Measurements from ENCODE around the gene CAPN5. TPM values are rescaled to one million over a fixed set of nuclear protein-coding genes. Genes with fewer than 3 reads are reported as not detected.

CAPN5 gene
- total and polyA plus RNA-seq, 2 donors from 2014 or later, result 20.0 to 36.0 TPM

GRCh38 chr11:77141034-77141433 lies 74.3 kb downstream of the CAPN5 start:
- no peak overlapping the region for H3K27ac ChIP-seq (ENCODE audit: low read depth in 2 of 2, low read length in 2 of 2)
- intact Hi-C loops (cut with DNase I), result no loop called here
- peaks cover 6% of the 10 kb centered on the region for H3K27me3 ChIP-seq (ENCODE audit: control insufficient read depth, insufficient read depth, low read length)
- no peak for TF ChIP-seq CTCF (IDR thresholded peaks at IDR 0.05; ENCODE audit: borderline replicate concordance, extremely low read depth, insufficient read depth)
- peaks cover 0 to 9% (median 5%) of the 10 kb centered on the region in 3 donors for H3K4me1 ChIP-seq (ENCODE audit: control insufficient read depth in 2 of 3, insufficient read depth in 2 of 3, low read depth in 1 of 3, low read length in 3 of 3)
- DNase-seq (no peak), FAIRE-seq (no peak)
- no peaks in the 10 kb centered on the region for H3K9me3 ChIP-seq (ENCODE audit: control insufficient read depth in 2 of 3, insufficient read depth in 1 of 3, low read length in 3 of 3)
- H3K4me3 ChIP-seq (ENCODE audit: low read length in 3 of 3), result no peak overlapping the region
- H3K9ac ChIP-seq (ENCODE audit: low read length in 3 of 3), result no peak overlapping the region
- H3K36me3 ChIP-seq (ENCODE audit: control insufficient read depth in 2 of 3, insufficient read depth in 3 of 3, low read length in 3 of 3), result no peaks in the 10 kb centered on the region

- TF ChIP-seq CTCF (IDR thresholded peaks at IDR 0.05; ENCODE audit: borderline replicate concordance, extremely low read depth, insufficient read depth), result no peak
- no peaks in the 10 kb centered on the region for H3K36me3 ChIP-seq (ENCODE audit: control insufficient read depth in 2 of 3, insufficient read depth in 3 of 3, low read length in 3 of 3)
- no peak for FAIRE-seq
- DNase-seq, result peak in 1 of 5 donors; percentile 18
- no peak overlapping the region for H3K9ac ChIP-seq (ENCODE audit: low read length in 3 of 3)
- intact Hi-C loops (cut with DNase I), result no loop called here
- peaks cover 0 to 9% (median 5%) of the 10 kb centered on the region in 3 donors for H3K4me1 ChIP-seq (ENCODE audit: control insufficient read depth in 2 of 3, insufficient read depth in 2 of 3, low read depth in 1 of 3, low read length in 3 of 3)
- no peak overlapping the region for H3K4me3 ChIP-seq (ENCODE audit: low read length in 3 of 3)
- peaks cover 4% of the 10 kb centered on the region for H3K27me3 ChIP-seq (ENCODE audit: control insufficient read depth, insufficient read depth, low read length)
- no peak overlapping the region for H3K27ac ChIP-seq (ENCODE audit: low read depth in 2 of 2, low read length in 2 of 2)
- H3K9me3 ChIP-seq (ENCODE audit: control insufficient read depth in 2 of 3, insufficient read depth in 1 of 3, low read length in 3 of 3), result no peaks in the 10 kb centered on the region
Measured at GRCh38 chr11:77141475-77141874, 74.7 kb downstream of the CAPN5 start.

- Histone ChIP-seq H3K36me3 (ENCODE audit: control insufficient read depth in 2 of 3, insufficient read depth in 3 of 3, low read length in 3 of 3) (no peaks in the 10 kb centered on the region), H3K4me3 (ENCODE audit: low read length in 3 of 3) (no peak overlapping the region), H3K4me1 (ENCODE audit: control insufficient read depth in 2 of 3, insufficient read depth in 2 of 3, low read depth in 1 of 3, low read length in 3 of 3) (peaks cover 0 to 8% (median 5%) of the 10 kb centered on the region in 3 donors), H3K27ac (ENCODE audit: low read depth in 2 of 2, low read length in 2 of 2) (no peak overlapping the region), H3K27me3 (ENCODE audit: control insufficient read depth, insufficient read depth, low read length) (peaks cover 4% of the 10 kb centered on the region), H3K9me3 (ENCODE audit: control insufficient read depth in 2 of 3, insufficient read depth in 1 of 3, low read length in 3 of 3) (no peaks in the 10 kb centered on the region), H3K9ac (ENCODE audit: low read length in 3 of 3) (no peak overlapping the region)
- FAIRE-seq, result no peak
- TF ChIP-seq CTCF (IDR thresholded peaks at IDR 0.05; ENCODE audit: borderline replicate concordance, extremely low read depth, insufficient read depth), result no peak
- peak in 1 of 5 donors; percentile 59 for DNase-seq
- intact Hi-C loops (cut with DNase I), result no loop called here
Measured at GRCh38 chr11:77142091-77142975, 75.6 kb downstream of the CAPN5 start.

Measured in kidney (tissue), 14 donors.